AG04449 (cell line): ENCODE results near the gene NUDT2.

Experiments used
- CTCF ChIA-PET: fragments of 350-600 bp; formaldehyde crosslinking; extraction: SDS; loops from one replicate; lab custom pipeline; 2021; ENCODE audit warnings: antibody characterized with exemption; lab: Yijun Ruan, JAX
- POLR2A ChIA-PET: fragments of 400-600, 350-600 bp; formaldehyde crosslinking; extraction: SDS; loops from one replicate; lab custom pipeline; 2020; ENCODE audit warnings: antibody characterized with exemption, inconsistent platforms; lab: Yijun Ruan, JAX
- DNase-seq: peaks from one replicate; pipeline ENCODE4 v3.0.0-alpha.2; 2010; ENCODE audit warnings: low read depth, low spot score
- H3K4me3 ChIP-seq: 2 replicates; pipeline ENCODE4 v1.5.1; 2011; ENCODE audit warnings: low read depth, mild to moderate bottlenecking, control low read depth, low read length
- TF ChIP-seq, protein P1 (sequence below): IDR thresholded peaks from one replicate; pipeline ENCODE4 v1.5.1; 2011; ENCODE audit warnings: mild to moderate bottlenecking, moderate library complexity, low read length, control low read depth, inconsistent platforms; ENCODE audit not compliant: insufficient read depth; ENCODE audit errors: missing control alignments

NUDT2 gene

DNA sequence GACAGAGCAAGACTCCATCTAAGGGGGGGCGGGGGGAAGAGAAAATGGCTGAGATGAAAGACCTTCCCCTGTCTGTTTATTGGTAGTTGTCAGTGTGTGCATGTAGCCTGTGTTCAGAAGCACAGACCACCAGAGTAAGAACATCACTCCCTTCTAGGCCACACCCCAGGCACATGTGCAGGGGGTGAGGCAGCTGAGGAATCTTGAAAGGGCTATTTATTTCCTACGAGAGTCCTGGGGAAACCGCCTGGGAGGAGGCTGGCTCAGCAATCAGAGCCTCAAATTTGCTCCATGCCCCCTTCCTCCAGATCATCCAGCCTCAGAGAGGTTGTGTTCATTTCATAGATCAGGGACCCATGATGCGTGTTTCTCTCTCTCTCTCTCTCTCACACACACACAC is 40.3 kb downstream of the NUDT2 start:
- no peak for DNase-seq
- CTCF ChIA-PET, result interaction anchor here (0.7 to 3.3 kb wide), 5 partner anchors 9 to 38 kb away, joined by 3 to 30 read pairs (median 7); partner anchors contain the start of gene MYORG
- POLR2A ChIA-PET, result no interaction called here
- no peak overlapping the region for H3K4me3 ChIP-seq
- TF ChIP-seq, protein P1, sequence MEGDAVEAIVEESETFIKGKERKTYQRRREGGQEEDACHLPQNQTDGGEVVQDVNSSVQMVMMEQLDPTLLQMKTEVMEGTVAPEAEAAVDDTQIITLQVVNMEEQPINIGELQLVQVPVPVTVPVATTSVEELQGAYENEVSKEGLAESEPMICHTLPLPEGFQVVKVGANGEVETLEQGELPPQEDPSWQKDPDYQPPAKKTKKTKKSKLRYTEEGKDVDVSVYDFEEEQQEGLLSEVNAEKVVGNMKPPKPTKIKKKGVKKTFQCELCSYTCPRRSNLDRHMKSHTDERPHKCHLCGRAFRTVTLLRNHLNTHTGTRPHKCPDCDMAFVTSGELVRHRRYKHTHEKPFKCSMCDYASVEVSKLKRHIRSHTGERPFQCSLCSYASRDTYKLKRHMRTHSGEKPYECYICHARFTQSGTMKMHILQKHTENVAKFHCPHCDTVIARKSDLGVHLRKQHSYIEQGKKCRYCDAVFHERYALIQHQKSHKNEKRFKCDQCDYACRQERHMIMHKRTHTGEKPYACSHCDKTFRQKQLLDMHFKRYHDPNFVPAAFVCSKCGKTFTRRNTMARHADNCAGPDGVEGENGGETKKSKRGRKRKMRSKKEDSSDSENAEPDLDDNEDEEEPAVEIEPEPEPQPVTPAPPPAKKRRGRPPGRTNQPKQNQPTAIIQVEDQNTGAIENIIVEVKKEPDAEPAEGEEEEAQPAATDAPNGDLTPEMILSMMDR, result no peak

DNA sequence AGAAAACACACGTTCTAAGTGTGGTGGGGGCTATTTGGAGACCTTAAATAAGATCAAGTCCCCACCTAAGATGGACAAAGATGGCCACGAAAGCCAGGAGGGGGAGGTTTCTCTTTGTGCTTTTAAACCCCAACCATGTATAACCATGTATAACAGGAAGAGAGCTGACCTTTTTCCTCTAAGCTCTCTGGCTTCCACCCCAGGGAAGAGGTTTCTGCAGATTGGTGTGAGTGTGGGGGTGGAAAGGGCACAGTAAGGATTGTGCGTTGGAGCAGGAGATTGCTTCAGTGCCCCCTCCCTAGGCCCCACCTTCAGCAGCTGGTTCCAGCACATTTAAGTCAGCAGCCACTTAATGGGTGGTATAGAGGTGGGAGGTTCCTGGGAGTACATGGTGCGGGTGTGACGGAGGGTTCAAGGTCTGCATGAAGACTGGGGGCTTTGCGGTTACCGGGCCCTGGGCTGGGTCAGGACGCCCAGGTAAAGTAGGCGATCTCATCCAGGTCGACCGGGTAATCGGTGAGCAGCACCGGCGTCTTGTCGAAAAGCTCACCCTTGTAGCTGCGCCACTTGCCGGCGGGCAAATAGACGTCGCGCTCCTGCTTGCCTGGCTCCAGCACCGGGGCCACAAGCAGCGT is 41.1 kb downstream of the NUDT2 start:
- peak overlapping the region; percentile 53 for H3K4me3 ChIP-seq
- DNase-seq, result no peak
- TF ChIP-seq, protein P1, result no peak
- ChIA-PET CTCF (interaction anchor here (0.7 to 3.3 kb wide), 7 partner anchors 8 to 38 kb away, joined by 3 to 30 read pairs (median 4); partner anchors contain the start of gene MYORG), POLR2A (no interaction called here)

DNA sequence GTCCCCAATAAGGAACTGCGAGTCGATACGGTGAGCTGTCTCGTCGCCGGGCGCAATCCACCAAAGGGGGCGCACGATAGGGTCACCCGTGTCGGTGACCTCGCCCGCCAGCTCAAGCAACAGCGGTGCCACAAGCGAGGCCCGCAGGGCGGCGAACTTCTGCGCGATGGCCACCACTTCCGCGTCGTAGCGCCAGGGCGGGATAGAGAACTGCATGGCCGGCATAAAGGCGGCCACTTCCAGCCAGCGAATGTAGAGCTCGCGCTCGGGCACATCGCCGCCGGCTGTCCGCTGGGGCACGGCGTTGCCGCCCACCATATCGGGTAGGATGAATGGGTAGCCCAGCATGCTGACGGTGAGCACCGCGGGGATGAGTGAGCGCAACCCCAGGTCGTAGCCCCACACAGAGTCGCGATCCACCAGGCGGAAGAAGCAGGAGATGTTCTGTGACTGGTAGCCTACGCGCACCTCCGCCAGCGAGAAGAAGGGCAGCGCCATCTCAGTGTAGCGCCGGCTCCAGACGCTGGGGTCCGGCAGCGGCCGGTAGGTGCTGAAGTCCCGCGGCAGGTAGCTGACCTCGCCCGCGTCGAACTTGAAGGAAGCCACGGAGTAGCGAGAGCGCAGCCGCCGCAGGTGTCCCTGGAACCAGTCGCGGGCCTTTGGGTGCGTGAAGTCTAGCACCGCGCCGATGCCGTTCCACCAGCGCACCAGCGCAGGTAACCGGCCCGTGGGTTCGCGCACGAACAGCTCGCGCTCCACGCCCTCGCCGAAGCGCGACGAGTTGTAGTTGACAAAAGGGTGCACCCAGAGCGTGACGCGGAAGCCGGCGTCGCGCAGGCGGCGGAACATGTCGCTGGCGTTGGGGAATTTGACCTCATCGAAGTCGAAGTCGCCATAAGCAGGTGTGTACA is 41.9 kb downstream of the NUDT2 start:
- TF ChIP-seq, protein P1, result peak; percentile 6
- CTCF ChIA-PET, result interaction anchor here (0.8 to 3.3 kb wide), 7 partner anchors 7 to 39 kb away, joined by 3 to 30 read pairs (median 4); partner anchors contain the start of gene MYORG

DNA sequence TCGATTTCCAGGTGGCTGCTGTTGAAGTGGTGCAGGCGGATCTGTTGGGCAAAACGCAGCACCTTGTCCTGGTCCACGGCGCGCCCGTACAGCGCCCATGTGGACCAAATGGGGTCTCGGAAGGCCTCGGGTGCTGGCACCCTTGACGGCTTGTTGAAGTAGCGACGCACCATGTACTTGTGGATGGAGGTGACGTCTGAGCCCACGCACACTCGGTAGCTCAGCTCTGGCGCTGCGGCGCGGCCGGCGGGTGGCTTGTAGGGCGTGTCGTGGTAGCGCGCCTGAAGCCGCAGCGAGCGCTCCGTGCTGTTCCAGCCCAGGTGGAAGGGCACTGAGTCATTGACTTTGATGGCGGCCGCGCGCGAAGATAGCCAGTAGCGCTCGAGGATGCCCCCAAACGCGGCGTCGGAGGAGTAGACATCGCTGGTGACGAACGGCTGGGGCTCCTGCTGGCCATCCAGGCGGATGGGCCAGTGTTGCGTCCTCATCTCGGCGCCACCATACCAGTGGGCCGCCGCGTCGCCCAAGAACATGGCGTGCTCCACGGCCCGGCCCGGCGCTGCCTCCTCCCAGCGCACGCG is 42.6 kb downstream of the NUDT2 start:
- no peak for DNase-seq
- TF ChIP-seq, protein P1, result no peak
- ChIA-PET POLR2A (no interaction called here), CTCF (interaction anchor here (0.8 to 2.2 kb wide), 3 partner anchors 32 to 129 kb away, joined by 3 to 7 read pairs (median 3); no protein-coding TSS in a partner anchor)
- H3K4me3 ChIP-seq, result no peak overlapping the region

More for the DNA sequence above, 41.9 kb downstream of the NUDT2 start:
- H3K4me3 ChIP-seq, result peak overlapping the region; percentile 53
- POLR2A ChIA-PET, result interaction anchor here (0.5 kb wide), 1 partner anchor 143 kb away, joined by 3 read pairs; no protein-coding TSS in a partner anchor
- DNase-seq, result no peak

DNA sequence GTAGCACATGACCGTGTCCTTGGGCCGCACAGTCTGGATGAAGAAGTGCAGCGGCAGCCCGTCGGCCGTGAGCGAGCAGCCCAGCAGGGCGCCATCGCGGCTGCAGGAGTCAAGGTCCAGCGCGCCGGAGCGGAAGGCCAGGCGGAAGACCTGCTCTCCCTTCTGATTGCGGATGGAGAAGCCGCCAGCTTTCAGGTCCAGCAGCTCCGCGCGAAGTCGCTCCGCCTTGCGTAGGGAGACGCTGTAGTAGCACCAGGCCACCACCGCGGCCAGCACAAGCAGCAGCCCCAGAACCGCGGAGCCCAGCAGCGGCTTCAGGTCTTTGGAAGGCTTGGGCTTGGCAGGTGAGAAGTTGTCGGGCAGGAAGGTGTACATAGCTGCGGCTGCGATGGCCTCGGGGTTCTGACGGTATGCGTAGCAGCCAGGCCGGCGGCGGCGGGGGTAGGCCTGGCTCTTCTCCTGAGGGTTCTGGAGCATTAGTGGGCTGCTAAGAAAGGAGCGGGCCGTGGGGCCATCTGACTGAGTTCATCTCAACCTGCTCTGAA is 43.2 kb downstream of the NUDT2 start:
- H3K4me3 ChIP-seq, result no peak overlapping the region
- TF ChIP-seq, protein P1, result no peak
- no peak for DNase-seq
- ChIA-PET POLR2A (no interaction called here), CTCF (interaction anchor here (0.6 to 3.8 kb wide), 5 partner anchors 31 to 230 kb away, joined by 3 to 11 read pairs (median 4); no protein-coding TSS in a partner anchor)
